K562 (cell line): ENCODE data around the gene GATAD1. TPM values are rescaled to one million over a fixed set of nuclear protein-coding genes. Genes with fewer than 3 reads are reported as not detected.
A peak's percentile ranks its signal among the peaks of the same experiment; 100 is the strongest.

Experiments used
- ATAC-seq: fragments of 200-7000 bp; cut with Tn5 transposase; 3 replicates; pipeline ENCODE4 v1.9.1; 2020; ENCODE audit warnings: moderate library complexity
- BruUV-seq: library from RNA; stranded (reverse); fragments of 400-500 nt; replicated peaks from 2 replicates; lab custom pipeline; 2021; lab: Mats Ljungman, UMichigan
- CTCF ChIA-PET: fragments of 300-600 bp; formaldehyde crosslinking; extraction: SDS; loops from one replicate; lab custom pipeline; 2021; ENCODE audit warnings: low intra/inter-chr PET ratio; lab: Yijun Ruan, JAX
- POLR2A ChIA-PET: fragments of 300-600, 350-650 bp; sonication (Branson Sonifier 250); formaldehyde crosslinking; extraction: SDS; loops from one replicate; lab custom pipeline; 2021; ENCODE audit warnings: antibody characterized with exemption, inconsistent platforms; lab: Yijun Ruan, JAX
- DNase-seq, 4 experiments: peaks; one replicate each; pipeline versions ENCODE4 v3.0.0 to v3.0.0-alpha.2; 2011 to 2018; ENCODE audit warnings: low spot score in 3 of 4, mixed read lengths in 3 of 4; ENCODE audit errors: extremely low read depth in 1 of 4
- FAIRE-seq: peaks from 2 replicates; lab custom pipeline; 2011; peaks lifted over from hg19 to GRCh38; lab: Jason Lieb, UNC
- H2AFZ ChIP-seq: 2 replicates; pipeline ENCODE4 v1.6.0; 2011; ENCODE audit warnings: low read depth, low read length, control low read depth, inconsistent platforms
- H3K27ac ChIP-seq: fragments of 200-600 bp; 3 replicates; pipeline ENCODE4 v1.8.0; 2011; ENCODE audit warnings: low read depth, mild to moderate bottlenecking, control low read depth, inconsistent platforms, low read length, moderate library complexity, mixed read lengths; ENCODE audit errors: extremely low read depth
- H3K27me3 ChIP-seq, 2 experiments: fragments of 300-600 bp in 1 of 2; 2 replicates in 1 of 2; 3 replicates in 1 of 2; pipeline versions ENCODE4 v1.6.0 to v1.8.0; 2011; ENCODE audit warnings: inconsistent platforms in 2 of 2, low read length in 2 of 2, mild to moderate bottlenecking in 1 of 2, mixed read lengths in 1 of 2, moderate library complexity in 1 of 2; ENCODE audit not compliant: control insufficient read depth in 2 of 2, insufficient read depth in 2 of 2
- H3K36me3 ChIP-seq: fragments of 300-600 bp; 3 replicates; pipeline ENCODE4 v1.8.0; 2011; ENCODE audit warnings: mild to moderate bottlenecking, low read length, inconsistent platforms; ENCODE audit not compliant: control insufficient read depth, insufficient read depth
- H3K4me1 ChIP-seq, 2 experiments: fragments of 200-600 bp in 1 of 2; replicated peaks in 1 of 2; 2 replicates in 1 of 2; 3 replicates in 1 of 2; pipeline versions ENCODE4 v1.5.1 to v1.8.0; 2011; ENCODE audit warnings: inconsistent platforms in 2 of 2, low read length in 2 of 2, mild to moderate bottlenecking in 1 of 2, mixed read lengths in 1 of 2, moderate library complexity in 1 of 2; ENCODE audit not compliant: control insufficient read depth in 2 of 2, insufficient read depth in 2 of 2
- H3K4me2 ChIP-seq: 2 replicates; pipeline ENCODE4 v1.6.1; 2011; ENCODE audit warnings: low read length, control low read depth, inconsistent platforms, mixed read lengths; ENCODE audit not compliant: insufficient read depth
- H3K4me3 ChIP-seq: fragments of 200-600 bp; sonication (generic), shearing (Covaris generic); 2 replicates; pipeline ENCODE4 v1.5.1; 2016; ENCODE audit warnings: control low read depth, inconsistent platforms
- H3K79me2 ChIP-seq: fragments of 200-600 bp; 3 replicates; pipeline ENCODE4 v1.8.0; 2011; ENCODE audit warnings: low read length, inconsistent platforms; ENCODE audit not compliant: control insufficient read depth, insufficient read depth
- H3K9ac ChIP-seq, 2 experiments: 2 replicates each; pipeline versions ENCODE4 v1.6.0 to v1.6.1; 2011; ENCODE audit warnings: low read depth in 2 of 2, low read length in 2 of 2, control low read depth in 1 of 2, inconsistent platforms in 1 of 2, mild to moderate bottlenecking in 1 of 2, mixed read lengths in 1 of 2; ENCODE audit not compliant: insufficient read depth in 1 of 2
- H3K9me1 ChIP-seq: one replicate; pipeline ENCODE4 v1.6.0; 2011; ENCODE audit warnings: inconsistent platforms, mild to moderate bottlenecking, low read length, moderate library complexity; ENCODE audit not compliant: control insufficient read depth, insufficient read depth
- H3K9me3 ChIP-seq: replicated peaks from 2 replicates; pipeline ENCODE4 v1.5.1; 2011; ENCODE audit warnings: low read depth, low read length, inconsistent platforms; ENCODE audit not compliant: control insufficient read depth, insufficient read depth
- H4K20me1 ChIP-seq: replicated peaks from 2 replicates; pipeline ENCODE4 v1.6.1; 2011; ENCODE audit warnings: low read length, inconsistent platforms, mixed read lengths; ENCODE audit not compliant: control insufficient read depth, insufficient read depth
- TFE3 ChIP-seq: fragments of 450-650 bp; formaldehyde crosslinking; IDR thresholded peaks from 2 replicates; pipeline ENCODE4 v1.4.0; 2020; ENCODE audit warnings: mild to moderate bottlenecking, mixed read lengths
- TOE1 ChIP-seq, 2 experiments: fragments of 450-650 bp in 1 of 2; sonication (generic) in 1 of 2; formaldehyde crosslinking in 1 of 2; IDR thresholded peaks; 2 replicates each; pipeline versions ENCODE4 v1.7.1 to v1.8.0; 2016 to 2022; ENCODE audit warnings: borderline replicate concordance in 2 of 2, mild to moderate bottlenecking in 2 of 2, antibody characterized with exemption in 1 of 2, inconsistent platforms in 1 of 2, low read depth in 1 of 2, missing genetic modification reagents in 1 of 2, moderate library complexity in 1 of 2
- ZBTB5 ChIP-seq: fragments of 450-650 bp; IDR thresholded peaks from 2 replicates; pipeline ENCODE4 v1.6.1; 2017; ENCODE audit warnings: antibody characterized with exemption
- WGBS: fragments of 100-300 bp; shearing (Covaris generic); methylation state at CpG from one replicate; pipeline ENCODE4 v1.1.6; 2016; ENCODE audit warnings: low coverage, mixed read lengths; ENCODE audit not compliant: insufficient coverage; ENCODE audit errors: missing lambda C conversion rate; 5-methylcytosine and 5-hydroxymethylcytosine counted together
- in situ Hi-C: fragments of 300-500 bp; cut with MboI; formaldehyde crosslinking; loops from 4 replicates; pipeline ENCODE4 v1.15.0; 2018; ENCODE audit warnings: inconsistent platforms, mixed read lengths
- intact Hi-C: fragments of 100-400 bp; cut with micrococcal nuclease; formaldehyde crosslinking; loops from 2 replicates; pipeline ENCODE4 v1.14.2; 2022
- polyA plus RNA-seq, 8 experiments: library from polyadenylated mRNA; depleted of rRNA in 4 of 8; stranded (reverse) in 5 of 8; unstranded in 3 of 8; fragments of >200 nt; fragmentation: Nextera tagmentation in 2 of 8; fragmentation: Illumina TruSeq in 1 of 8; extraction: Ambion mirVana in 2 of 8; extraction: Trizol in 1 of 8; gene quantifications; 2 replicates each; pipeline versions ENCODE4 v1.2.1 to v1.2.3, GENCODE V29; 2011 to 2014; ENCODE audit warnings: inconsistent platforms in 1 of 8, missing spikeins in 1 of 8
- total RNA-seq, 7 experiments: library from RNA; depleted of rRNA in 6 of 7; stranded (reverse); fragments of >200 nt in 6 of 7; fragmentation: Illumina TruSeq in 2 of 7; extraction: Trizol in 2 of 7; gene quantifications; 2 replicates each; pipeline versions ENCODE4 v1.2.1 to v1.2.3, GENCODE V29; 2011 to 2021; ENCODE audit warnings: low replicate concordance in 1 of 7

Gene GATAD1
- total and polyA plus RNA-seq, 9 of the 15 experiments (the other 6 are each of a cell fraction or from before 2014, with no cell fraction given), result 9.3 to 67.7 (median 34.3) TPM

DNA sequence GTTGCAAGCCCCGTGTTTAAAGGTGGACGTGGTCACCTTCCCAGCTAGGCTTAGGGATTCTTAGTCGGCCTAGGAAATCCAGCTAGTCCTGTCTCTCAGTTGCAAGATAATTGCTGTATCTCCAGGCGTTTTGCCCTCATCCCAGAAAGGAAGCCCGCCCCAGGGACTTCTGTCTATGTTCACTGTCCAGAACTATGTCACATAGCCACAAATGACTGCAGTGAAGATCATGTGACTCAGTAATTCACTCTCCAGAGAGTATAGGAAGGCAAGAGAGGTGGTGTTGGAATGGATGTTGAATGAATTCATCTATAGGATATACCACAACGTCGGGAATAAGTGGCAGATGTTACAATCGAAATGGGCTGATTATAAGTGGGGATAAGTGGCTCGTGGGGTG is 30.8 kb downstream of the GATAD1 start:
- DNase-seq, result no peak
- no TSS peak for BruUV-seq
- H3K9me1 ChIP-seq, result no peaks in the 10 kb centered on the region

More for the DNA sequence above, 30.8 kb downstream of the GATAD1 start:
- TF ChIP-seq TOE1 (IDR thresholded peaks at IDR 0.05; ENCODE audit: borderline replicate concordance) (0 out of 2 replicates have a peak, but pooled peaks have one; percentile 40), TOE1 (CRISPR knock-in tag; IDR thresholded peaks at IDR 0.05; ENCODE audit: borderline replicate concordance, low read depth) (no peak), TFE3 (CRISPR knock-in tag) (peak; percentile 78), ZBTB5 (no peak)
- TF ChIP-seq, all 486 proteins: peak for 2
- FAIRE-seq, result no peak
- Histone ChIP-seq H3K79me2 (no peaks in the 10 kb centered on the region), H3K4me3 (no peak overlapping the region), H3K27ac (no peak overlapping the region), H3K4me2 (no peak overlapping the region), H3K36me3 (no peaks in the 10 kb centered on the region), H2AFZ (peak overlapping the region; percentile 68), H3K9me3 (no peaks in the 10 kb centered on the region), H3K4me1 (no peaks in the 10 kb centered on the region), H3K27me3 (peaks cover 0 to 4% of the 10 kb centered on the region in 2 experiments; a peak in 1 of 5 replicates), H4K20me1 (no peaks in the 10 kb centered on the region), H3K9ac (no peak overlapping the region)
- in situ Hi-C loops, result no loop called here
- intact Hi-C loops, result no loop called here
- peak; percentile 66 for ATAC-seq
- ChIA-PET POLR2A (interaction anchor here (1.7 kb wide), 1 partner anchor 31 kb away, joined by 3 read pairs; the partner anchor contains the start of gene GATAD1), CTCF (no interaction called here)
- 19% methylated on average over 9 of the region's 9 CpGs for WGBS
